Activated CD4-positive, alpha-beta T cell treated with anti-CD3 and anti-CD28 coated beads, Interleukin-10, Interleukin-2, amounts not matched to agents 100 ng/mL and 50 ng/mL, durations not matched to agents 16 hours and 8 hours (primary cell): ENCODE data around the gene SNCG.
A peak's percentile ranks its signal among the peaks of the same experiment; 100 is the strongest.
"Not testable (repeated sequence)": the region's sequence is repeated elsewhere in the genome, so short reads cannot be mapped to it uniquely, and the experiment has no call there.

Experiments
- DNase-seq: peaks from one replicate; pipeline ENCODE4 v3.0.0-alpha.2; 2020

The SNCG gene

GRCh38 chr10:86961481-86962091, 3.2 kb downstream of the SNCG start:
- no peak for DNase-seq

- DNase-seq: no peak
Measured at GRCh38 chr10:86962136-86962980, 4.0 kb downstream of the SNCG start.

GRCh38 chr10:86962981-86963310, 4.5 kb downstream of the SNCG start:
- DNase-seq: no peak

- no peak for DNase-seq
Measured at GRCh38 chr10:86963341-86963919, 5.0 kb downstream of the SNCG start.

GRCh38 chr10:86964061-86964846, 5.9 kb downstream of the SNCG start:
- DNase-seq: no peak

- no peak for DNase-seq
Measured at GRCh38 chr10:86964847-86965190, 6.4 kb downstream of the SNCG start.

- DNase-seq: peak; percentile 46
Measured at GRCh38 chr10:86965986-86966654, 7.7 kb downstream of the SNCG start.

GRCh38 chr10:86967481-86967941, 9.1 kb downstream of the SNCG start:
- no peak for DNase-seq

- no peak for DNase-seq
Measured at GRCh38 chr10:86968271-86968993, 10.0 kb downstream of the SNCG start, which contains the start of gene ADIRF. Gene ADIRF (plus strand): TSS chr10:86968482. CDS start chr10:86968545, 63 bp downstream.

- no peak for DNase-seq
Measured at GRCh38 chr10:86968994-86969355, 10.6 kb downstream of the SNCG start.

GRCh38 chr10:86969421-86970041, 11.1 kb downstream of the SNCG start:
- no peak for DNase-seq

GRCh38 chr10:86970162-86970981, 12.0 kb downstream of the SNCG start:
- DNase-seq: no peak

GRCh38 chr10:86970982-86971231, 12.5 kb downstream of the SNCG start:
- DNase-seq: no peak

- DNase-seq: peak; percentile 88
Measured at GRCh38 chr10:86971232-86971991, 13.0 kb downstream of the SNCG start.

GRCh38 chr10:86972613-86973380, 14.4 kb downstream of the SNCG start:
- no peak for DNase-seq

GRCh38 chr10:86974484-86974883, 16.1 kb downstream of the SNCG start:
- no peak for DNase-seq

- no peak for DNase-seq
Measured at GRCh38 chr10:86976362-86977056, 18.1 kb downstream of the SNCG start.

- DNase-seq: not testable (repeated sequence)
Measured at GRCh38 chr10:86978457-86978856, 20.1 kb downstream of the SNCG start.
